Neural cell (in vitro differentiated cells): ENCODE data around the gene MLH1. TPM values are rescaled to one million over a fixed set of nuclear protein-coding genes. Genes with fewer than 3 reads are reported as not detected.

Experiments used
- H2AFZ ChIP-seq: fragments of 200-600, 300-800 bp; sonication (generic), shearing (Covaris generic); 2 replicates; pipeline ENCODE4 v1.6.0; 2014; ENCODE audit warnings: low read depth, mild to moderate bottlenecking, antibody characterized with exemption, low read length, moderate library complexity
- H3F3A ChIP-seq: fragments of 200-600 bp; shearing (Covaris generic); 2 replicates; pipeline ENCODE4 v1.6.1; 2016; ENCODE audit warnings: mild to moderate bottlenecking, moderate library complexity, mixed read lengths, antibody characterized with exemption, low read length; ENCODE audit not compliant: insufficient read depth, poor library complexity, severe bottlenecking
- H3K27ac ChIP-seq: fragments of 200-600, 300-800 bp; sonication (generic), shearing (Covaris generic); 2 replicates; pipeline ENCODE4 v1.5.1; 2014; ENCODE audit warnings: mild to moderate bottlenecking, low read length, moderate library complexity
- H3K27me3 ChIP-seq: fragments of 300-800, 200-600 bp; sonication (generic), shearing (Covaris generic); 2 replicates; pipeline ENCODE4 v1.6.0; 2014; ENCODE audit warnings: mild to moderate bottlenecking, low read depth, low read length, moderate library complexity; ENCODE audit not compliant: insufficient read depth
- H3K36me3 ChIP-seq: fragments of 300-800, 200-600 bp; sonication (generic), shearing (Covaris generic); 2 replicates; pipeline ENCODE4 v1.5.1; 2014; ENCODE audit warnings: mild to moderate bottlenecking, antibody characterized with exemption, low read length, moderate library complexity; ENCODE audit not compliant: insufficient read depth
- H3K4me2 ChIP-seq: fragments of 300-800, 200-600 bp; sonication (generic), shearing (Covaris generic); 2 replicates; pipeline ENCODE4 v1.6.0; 2014; ENCODE audit warnings: mild to moderate bottlenecking, low read length
- H3K4me3 ChIP-seq: fragments of 300-800, 200-600 bp; sonication (generic), shearing (Covaris generic); 2 replicates; pipeline ENCODE4 v1.5.1; 2014; ENCODE audit warnings: mild to moderate bottlenecking, low read length, moderate library complexity
- H3K79me2 ChIP-seq: fragments of 200-600 bp; shearing (Covaris generic); replicated peaks from 2 replicates; pipeline ENCODE4 v1.6.0; 2014; ENCODE audit warnings: mild to moderate bottlenecking, low read length, moderate library complexity; ENCODE audit not compliant: insufficient read depth
- H3K9ac ChIP-seq: fragments of 300-800, 200-600 bp; sonication (generic), shearing (Covaris generic); 2 replicates; pipeline ENCODE4 v1.6.1; 2016; ENCODE audit warnings: mild to moderate bottlenecking, low read length, mixed read lengths
- H3K9me2 ChIP-seq: fragments of 200-600 bp; shearing (Covaris generic); 2 replicates; pipeline ENCODE4 v1.6.1; 2016; ENCODE audit warnings: mild to moderate bottlenecking, low read length, mixed read lengths; ENCODE audit not compliant: insufficient read depth
- H3K9me3 ChIP-seq: fragments of 200-600, 300-800 bp; sonication (generic), shearing (Covaris generic); 2 replicates; pipeline ENCODE4 v1.6.1; 2016; ENCODE audit warnings: mild to moderate bottlenecking, mixed run types, low read length, moderate library complexity, mixed read lengths
- H4K20me1 ChIP-seq: fragments of 200-600 bp; shearing (Covaris generic); 2 replicates; pipeline ENCODE4 v1.6.1; 2016; ENCODE audit warnings: mild to moderate bottlenecking, mixed run types; ENCODE audit not compliant: insufficient read depth
- CTCF ChIP-seq: fragments of 450-650 bp; IDR thresholded peaks from 2 replicates; pipeline ENCODE4 v1.5.1; 2014; ENCODE audit warnings: antibody characterized with exemption, mild to moderate bottlenecking, moderate library complexity; ENCODE audit not compliant: poor library complexity, severe bottlenecking
- EP300 ChIP-seq: fragments of 450-650 bp; conservative IDR thresholded peaks from 2 replicates; pipeline ENCODE4 v1.6.1; 2014; ENCODE audit warnings: antibody characterized with exemption, mild to moderate bottlenecking, moderate library complexity; ENCODE audit not compliant: poor library complexity, severe bottlenecking
- EZH2 ChIP-seq: fragments of 200-600, 300-800 bp; shearing (Covaris generic), sonication (generic); IDR thresholded peaks from 2 replicates; pipeline ENCODE4 v1.6.1; 2014; ENCODE audit warnings: antibody characterized with exemption, low read length, borderline replicate concordance, mild to moderate bottlenecking; ENCODE audit not compliant: insufficient read depth, poor library complexity, severe bottlenecking
- MXI1 ChIP-seq: fragments of 450-650 bp; conservative IDR thresholded peaks from 2 replicates; pipeline ENCODE4 v1.6.1; 2014; ENCODE audit warnings: antibody characterized with exemption, mild to moderate bottlenecking; ENCODE audit not compliant: poor library complexity, severe bottlenecking
- POLR2AphosphoS5 ChIP-seq: IDR thresholded peaks from 2 replicates; pipeline ENCODE4 v1.6.1; 2012
- RAD21 ChIP-seq: fragments of 450-650 bp; conservative IDR thresholded peaks from 2 replicates; pipeline ENCODE4 v1.6.1; 2014; ENCODE audit warnings: antibody characterized with exemption, mild to moderate bottlenecking, moderate library complexity
- REST ChIP-seq: IDR thresholded peaks from 2 replicates; pipeline ENCODE4 v1.6.1; 2012; ENCODE audit warnings: borderline replicate concordance
- SMC3 ChIP-seq: fragments of 450-650 bp; conservative IDR thresholded peaks from 2 replicates; pipeline ENCODE4 v1.6.1; 2014; ENCODE audit warnings: antibody characterized with exemption, mild to moderate bottlenecking, moderate library complexity; ENCODE audit not compliant: poor library complexity
- TAF1 ChIP-seq: IDR thresholded peaks from 2 replicates; pipeline ENCODE4 v1.6.1; 2012; ENCODE audit warnings: low read depth
- polyA plus RNA-seq: library from polyadenylated mRNA; depleted of rRNA; stranded (reverse); fragments of >200 nt; gene quantifications from 2 replicates; pipeline ENCODE4 v1.2.3, GENCODE V29; 2014

The MLH1 gene
- polyA plus RNA-seq, 1 donor from 2014 or later = 73.7 TPM

- no peaks in the 10 kb centered on the region for H4K20me1 ChIP-seq
- no peaks in the 10 kb centered on the region for H3K27me3 ChIP-seq
- TF ChIP-seq MXI1 = no peak
- no peak for TF ChIP-seq SMC3
- no peak for TF ChIP-seq TAF1
- TF ChIP-seq RAD21 = no peak
- TF ChIP-seq POLR2AphosphoS5 = no peak
- no peak for TF ChIP-seq EP300
- no peak for TF ChIP-seq REST
- TF ChIP-seq CTCF = no peak
- no peak for TF ChIP-seq EZH2
- no peak overlapping the region for H3K27ac ChIP-seq
- H3K4me3 ChIP-seq = no peak overlapping the region
- H3K4me2 ChIP-seq = no peak overlapping the region
- H3K9ac ChIP-seq = no peak overlapping the region
- no peaks in the 10 kb centered on the region for H3K9me2 ChIP-seq
- no peaks in the 10 kb centered on the region for H3K36me3 ChIP-seq
- no peaks in the 10 kb centered on the region for H3K79me2 ChIP-seq
- H2AFZ ChIP-seq = no peak overlapping the region
- H3F3A ChIP-seq = no peaks in the 10 kb centered on the region
- H3K9me3 ChIP-seq = no peaks in the 10 kb centered on the region
Observed at GRCh38 chr3:37098884-37099283, 105.6 kb downstream of the MLH1 start.

- Histone ChIP-seq H3K27ac (no peak overlapping the region), H3K9ac (no peak overlapping the region), H3K79me2 (no peaks in the 10 kb centered on the region), H3K36me3 (no peaks in the 10 kb centered on the region), H3K4me2 (no peak overlapping the region), H2AFZ (no peak overlapping the region), H4K20me1 (no peaks in the 10 kb centered on the region), H3K27me3 (no peaks in the 10 kb centered on the region), H3F3A (no peaks in the 10 kb centered on the region), H3K9me2 (no peaks in the 10 kb centered on the region), H3K4me3 (no peak overlapping the region), H3K9me3 (no peaks in the 10 kb centered on the region)
- TF ChIP-seq SMC3 = no peak
- no peak for TF ChIP-seq POLR2AphosphoS5
- TF ChIP-seq REST = no peak
- TF ChIP-seq MXI1 = no peak
- no peak for TF ChIP-seq CTCF
- no peak for TF ChIP-seq TAF1
- TF ChIP-seq EZH2 = no peak
- no peak for TF ChIP-seq RAD21
Observed at GRCh38 chr3:37099469-37099868, 106.2 kb downstream of the MLH1 start.
